22Rv1 (cell line): ENCODE measurements around the gene PRR12.
"Not testable (repeated sequence)": the region's sequence is repeated elsewhere in the genome, so short reads cannot be mapped to it uniquely, and the experiment has no call there.

ENCODE experiments used
- H3K27ac ChIP-seq: fragments of 450-650 bp; 2 replicates; pipeline ENCODE4 v1.5.1; 2017
- ZFX ChIP-seq: fragments of 450-650 bp; IDR thresholded peaks from 2 replicates; pipeline ENCODE4 v1.6.1; 2017; ENCODE audit warnings: antibody characterized with exemption, borderline replicate concordance
- TF ChIP-seq, protein P1 (sequence below): fragments of 450-650 bp; IDR thresholded peaks from 2 replicates; pipeline ENCODE4 v1.5.1; 2017; ENCODE audit warnings: mild to moderate bottlenecking

The PRR12 gene

DNA sequence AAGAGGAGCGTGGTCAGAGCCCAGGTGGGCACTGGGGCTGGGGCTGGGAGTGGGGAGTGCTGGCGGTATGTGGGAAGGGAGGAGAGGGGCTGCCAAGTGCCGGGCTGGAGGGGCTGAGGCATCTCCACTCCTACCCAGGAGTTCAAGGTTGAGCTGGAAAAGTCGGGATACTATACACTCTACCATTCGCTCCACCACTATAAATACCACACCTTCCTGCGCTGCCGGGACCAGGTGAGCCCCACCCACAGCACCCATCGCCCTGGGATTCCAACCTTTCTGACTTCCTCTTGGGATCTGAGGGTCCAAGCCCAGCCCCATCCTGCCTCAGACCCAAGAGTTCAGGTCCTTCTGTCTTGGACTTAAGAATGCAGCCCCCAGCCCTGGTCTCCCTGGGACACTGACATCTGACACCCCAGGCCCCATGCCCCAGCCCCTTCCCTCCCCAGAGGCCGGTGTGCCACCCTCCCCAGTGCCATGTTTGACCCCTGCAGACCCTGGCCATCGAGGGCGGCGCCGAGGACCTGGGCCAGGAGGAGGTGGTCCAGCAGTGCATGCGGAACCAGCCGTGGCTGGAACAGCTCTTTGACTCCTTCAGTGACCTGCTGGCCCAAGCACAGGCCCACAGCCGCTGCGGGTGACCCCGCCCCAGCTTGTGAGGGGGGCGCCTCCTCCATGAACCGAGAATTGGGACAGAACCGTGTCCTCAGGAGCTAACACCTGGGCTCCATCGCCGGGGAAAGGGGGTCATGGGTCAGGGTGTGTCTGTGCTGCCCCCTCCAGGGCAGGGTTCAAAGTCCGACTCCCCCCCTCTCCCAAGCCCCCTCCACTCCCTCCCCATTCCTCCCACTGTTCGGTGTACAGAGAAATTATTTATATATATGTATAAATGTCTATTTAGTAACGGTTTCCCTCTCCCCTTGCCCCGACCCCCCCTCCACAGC is 34.3 kb downstream of the PRR12 start:
- TF ChIP-seq ZFX: no peak
- TF ChIP-seq, protein P1, sequence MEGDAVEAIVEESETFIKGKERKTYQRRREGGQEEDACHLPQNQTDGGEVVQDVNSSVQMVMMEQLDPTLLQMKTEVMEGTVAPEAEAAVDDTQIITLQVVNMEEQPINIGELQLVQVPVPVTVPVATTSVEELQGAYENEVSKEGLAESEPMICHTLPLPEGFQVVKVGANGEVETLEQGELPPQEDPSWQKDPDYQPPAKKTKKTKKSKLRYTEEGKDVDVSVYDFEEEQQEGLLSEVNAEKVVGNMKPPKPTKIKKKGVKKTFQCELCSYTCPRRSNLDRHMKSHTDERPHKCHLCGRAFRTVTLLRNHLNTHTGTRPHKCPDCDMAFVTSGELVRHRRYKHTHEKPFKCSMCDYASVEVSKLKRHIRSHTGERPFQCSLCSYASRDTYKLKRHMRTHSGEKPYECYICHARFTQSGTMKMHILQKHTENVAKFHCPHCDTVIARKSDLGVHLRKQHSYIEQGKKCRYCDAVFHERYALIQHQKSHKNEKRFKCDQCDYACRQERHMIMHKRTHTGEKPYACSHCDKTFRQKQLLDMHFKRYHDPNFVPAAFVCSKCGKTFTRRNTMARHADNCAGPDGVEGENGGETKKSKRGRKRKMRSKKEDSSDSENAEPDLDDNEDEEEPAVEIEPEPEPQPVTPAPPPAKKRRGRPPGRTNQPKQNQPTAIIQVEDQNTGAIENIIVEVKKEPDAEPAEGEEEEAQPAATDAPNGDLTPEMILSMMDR: no peak
- H3K27ac ChIP-seq: no peak overlapping the region

DNA sequence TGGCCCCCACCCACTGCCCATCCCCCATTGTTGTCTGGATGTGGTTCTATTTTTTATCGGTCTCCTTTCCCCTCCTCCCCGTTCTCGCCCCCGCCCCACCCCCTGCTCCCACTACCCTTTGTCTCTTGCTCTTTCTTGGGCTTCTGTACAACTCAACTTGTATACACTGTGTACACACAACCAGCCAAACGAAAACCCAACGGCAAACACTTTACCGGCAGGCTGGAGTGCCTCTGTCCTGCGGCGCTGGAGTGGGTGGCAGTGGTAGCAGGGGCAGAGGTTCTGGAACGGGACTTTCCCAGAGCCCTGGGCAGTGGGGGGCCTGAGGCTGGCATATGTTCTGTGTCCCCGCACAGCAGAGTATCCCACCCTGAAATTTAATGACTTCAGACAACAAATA is 35.2 kb downstream of the PRR12 start:
- H3K27ac ChIP-seq: no peak overlapping the region
- TF ChIP-seq, protein P1: no peak
- no peak for TF ChIP-seq ZFX

DNA sequence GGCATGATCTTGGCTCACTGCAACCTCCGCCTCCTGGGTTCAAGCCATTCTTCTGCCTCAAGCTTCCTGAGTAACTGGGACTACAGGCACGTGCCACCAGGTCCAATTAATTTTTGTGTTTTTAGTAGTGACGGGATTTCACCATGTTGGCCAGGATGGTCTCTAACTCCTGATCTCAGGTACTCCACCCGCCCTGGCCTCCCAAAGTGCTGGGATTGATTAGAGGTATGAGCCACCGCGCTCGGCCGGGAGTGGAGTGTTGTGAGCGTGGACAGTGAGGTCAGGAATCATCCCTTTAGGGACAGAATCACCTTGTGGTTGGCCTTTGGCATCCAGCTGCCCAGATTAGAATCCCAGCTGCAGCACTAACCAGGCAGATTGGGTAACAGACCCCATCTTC is 38.7 kb downstream of the PRR12 start:
- TF ChIP-seq, protein P1: no peak
- no peak for TF ChIP-seq ZFX
- no peak overlapping the region; the same call in 1 of the 2 replicates for H3K27ac ChIP-seq

DNA sequence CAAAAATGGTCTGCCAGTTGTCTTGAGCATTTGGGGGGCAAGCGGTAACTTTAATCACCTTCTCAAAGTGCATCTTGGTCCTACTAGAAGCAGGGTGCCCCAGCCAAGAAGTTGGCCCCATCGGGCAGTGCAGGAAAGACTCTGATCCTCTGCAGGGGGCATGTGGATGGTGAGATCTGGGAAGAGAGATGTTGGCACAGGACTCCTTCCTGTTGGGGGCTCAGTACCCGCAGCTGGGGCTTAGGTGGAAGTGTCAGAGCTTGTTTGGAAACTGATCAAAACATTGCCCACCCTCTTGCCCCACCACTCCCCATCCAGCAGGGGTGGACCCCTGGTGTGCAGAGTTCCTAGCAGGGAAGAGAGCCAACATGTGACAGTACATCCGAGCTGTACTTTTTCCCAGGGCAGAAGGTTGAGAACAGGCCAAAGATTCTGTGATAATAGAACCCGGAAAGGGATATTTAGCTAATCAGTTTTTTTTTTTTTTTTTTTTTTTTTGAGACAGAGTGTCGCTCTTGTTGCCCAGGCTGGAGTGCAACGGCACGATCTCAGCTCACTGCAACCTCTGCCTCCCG is 40.1 kb downstream of the PRR12 start:
- TF ChIP-seq ZFX: no peak
- TF ChIP-seq, protein P1: no peak
- peak overlapping the region; percentile 17; the same call in 1 of the 2 replicates for H3K27ac ChIP-seq

DNA sequence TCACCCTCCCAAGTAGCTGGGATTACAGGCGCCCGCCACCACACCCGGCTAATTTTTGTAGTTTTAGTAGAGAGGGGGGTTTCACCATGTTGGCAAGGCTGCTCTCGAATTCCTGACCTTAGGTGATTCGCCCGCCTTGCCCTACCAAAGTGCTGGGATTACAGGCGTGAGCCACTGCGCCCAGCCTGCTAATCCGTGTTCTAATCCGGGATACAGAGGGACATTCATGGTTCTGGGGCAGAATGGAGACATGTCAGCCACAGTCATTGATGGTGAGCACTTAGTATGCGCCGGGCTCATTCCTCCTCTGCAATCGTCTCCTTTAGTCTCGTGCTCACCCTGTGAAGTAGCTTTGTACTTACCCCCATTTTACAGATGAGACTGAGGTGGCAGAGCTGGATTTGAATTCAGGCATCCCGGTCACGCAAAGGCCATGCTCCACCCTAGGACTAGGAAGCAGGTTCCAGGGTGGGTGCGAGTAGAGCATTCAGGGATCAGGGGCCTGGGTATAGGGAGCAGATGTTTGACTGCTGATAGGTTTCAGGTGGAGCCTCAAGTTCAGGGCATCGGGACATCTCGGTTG is 40.7 kb downstream of the PRR12 start:
- peak overlapping the region; percentile 17; the same call in 1 of the 2 replicates for H3K27ac ChIP-seq
- TF ChIP-seq ZFX: no peak
- TF ChIP-seq, protein P1: no peak

DNA sequence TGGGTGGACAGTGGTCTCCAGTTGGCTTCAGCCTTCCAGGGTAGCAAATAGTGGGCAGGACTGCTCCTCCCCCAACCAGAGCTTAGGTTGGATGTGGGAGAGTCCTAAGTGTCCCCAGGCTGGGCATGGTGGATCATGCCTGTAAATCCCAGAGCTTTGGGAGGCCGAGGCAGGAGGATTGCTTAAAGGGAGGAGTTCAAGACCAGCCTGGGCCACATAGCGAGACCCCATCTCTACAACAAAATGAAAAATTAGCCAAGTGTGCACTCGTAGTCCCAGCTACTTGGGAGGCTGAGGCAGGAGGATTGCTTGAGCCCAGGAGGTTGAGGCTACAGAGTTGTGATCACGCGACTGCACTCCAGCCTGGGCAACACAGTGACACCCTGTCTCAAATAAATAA is 41.6 kb downstream of the PRR12 start:
- TF ChIP-seq ZFX: no peak
- TF ChIP-seq, protein P1: no peak
- H3K27ac ChIP-seq: no peak overlapping the region

DNA sequence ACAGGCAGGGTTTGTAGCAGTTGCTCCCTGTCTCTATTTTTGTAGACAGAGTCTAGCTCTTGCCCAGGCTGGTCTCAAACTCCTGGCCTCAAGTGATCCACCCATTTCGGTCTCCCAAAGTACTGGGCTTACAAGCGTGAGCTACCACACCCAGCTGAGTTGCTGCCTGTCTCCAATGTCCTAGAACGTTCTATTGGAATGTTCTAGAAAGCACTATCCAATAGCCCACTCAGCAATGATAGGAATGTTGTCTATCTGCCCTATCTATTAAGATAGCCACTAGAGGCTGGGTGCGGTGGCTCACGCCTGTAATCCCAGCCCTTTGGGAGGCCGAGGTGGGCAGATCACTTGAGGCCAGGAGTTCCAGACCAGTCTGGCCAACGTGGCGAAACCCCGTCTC is 42.3 kb downstream of the PRR12 start:
- H3K27ac ChIP-seq: not testable (repeated sequence)
